Kidney (tissue), 14 donors: ENCODE measurements around the gene FRYL. TPM values are rescaled to one million over a fixed set of nuclear protein-coding genes. Genes with fewer than 3 reads are reported as not detected.
"Not testable (repeated sequence)": the region's sequence is repeated elsewhere in the genome, so short reads cannot be mapped to it uniquely, and the experiment has no call there.

Experiments used
- DNase-seq, 5 donors: peaks; one replicate each; pipeline ENCODE4 v3.0.0-alpha.2; 2013 to 2020
- FAIRE-seq: peaks from 2 replicates; lab custom pipeline; 2012; peaks lifted over from hg19 to GRCh38; lab: Jason Lieb, UNC
- H3K27ac ChIP-seq, 2 donors: one replicate each; pipeline ENCODE4 v1.7.0; 2013; ENCODE audit warnings: low read depth in 2 of 2, low read length in 2 of 2, inconsistent platforms in 1 of 2
- H3K27me3 ChIP-seq: one replicate; pipeline ENCODE4 v1.7.1; 2013; ENCODE audit warnings: low read length, inconsistent platforms; ENCODE audit not compliant: control insufficient read depth, insufficient read depth
- H3K36me3 ChIP-seq, 3 donors: one replicate each; pipeline versions ENCODE4 v1.7.0 to v1.7.1; 2013; ENCODE audit warnings: low read length in 3 of 3, control low read depth in 1 of 3, inconsistent platforms in 1 of 3; ENCODE audit not compliant: insufficient read depth in 3 of 3, control insufficient read depth in 2 of 3
- H3K4me1 ChIP-seq, 3 donors: one replicate each; pipeline versions ENCODE4 v1.7.0 to v1.7.1; 2013; ENCODE audit warnings: low read length in 3 of 3, inconsistent platforms in 1 of 3, low read depth in 1 of 3; ENCODE audit not compliant: control insufficient read depth in 2 of 3, insufficient read depth in 2 of 3
- H3K4me3 ChIP-seq, 3 donors: one replicate each; pipeline versions ENCODE4 v1.7.0 to v1.8.1; 2013; ENCODE audit warnings: low read length in 3 of 3, control low read depth in 1 of 3, inconsistent platforms in 1 of 3
- H3K9ac ChIP-seq, 3 donors: one replicate each; pipeline versions ENCODE4 v1.7.0 to v1.7.1; 2013; ENCODE audit warnings: low read length in 3 of 3, control low read depth in 1 of 3, inconsistent platforms in 1 of 3
- H3K9me3 ChIP-seq, 3 donors: one replicate each; pipeline versions ENCODE4 v1.7.0 to v1.7.1; 2013; ENCODE audit warnings: low read length in 3 of 3, control low read depth in 1 of 3, inconsistent platforms in 1 of 3; ENCODE audit not compliant: control insufficient read depth in 2 of 3, insufficient read depth in 1 of 3
- CTCF ChIP-seq: IDR thresholded peaks from 3 replicates; pipeline ENCODE4 v1.5.1; 2012; ENCODE audit warnings: mild to moderate bottlenecking, moderate library complexity, borderline replicate concordance; ENCODE audit not compliant: insufficient read depth; ENCODE audit errors: extremely low read depth
- intact Hi-C: fragments of 100-400 bp; cut with DNase I; formaldehyde crosslinking; loops from one replicate; pipeline ENCODE4 v1.11.1; 2022
- polyA plus RNA-seq: library from polyadenylated mRNA; stranded (reverse); fragments of 350-450 nt; fragmentation: Illumina TruSeq; extraction: RNeasy Lipid Tissue Mini Kit (QIAGEN cat#74804); gene quantifications from one replicate; pipeline ENCODE4 v1.2.3, GENCODE V29; 2014; ENCODE audit warnings: low read depth, low replicate concordance; ENCODE audit not compliant: insufficient read depth
- total RNA-seq: library from RNA; stranded (reverse); fragmentation: NEBNext Ultra II Directional; extraction: Animal tissue kit (Norgen Biotek cat#: 25700); gene quantifications from one replicate; pipeline ENCODE4 v1.2.1, GENCODE V29; 2021
- donor health status: control.
- donor health status: control.
- donor health status: control.
- donor health status: control.
- donor health status: control.
- donor health status: DM: yes; HTN: yes; CAD: no.
- donor health status: Normal renal cell carcinoma (clear cell type).

FRYL gene
- total and polyA plus RNA-seq, 2 donors from 2014 or later = 11.6 to 78.9 TPM

DNA sequence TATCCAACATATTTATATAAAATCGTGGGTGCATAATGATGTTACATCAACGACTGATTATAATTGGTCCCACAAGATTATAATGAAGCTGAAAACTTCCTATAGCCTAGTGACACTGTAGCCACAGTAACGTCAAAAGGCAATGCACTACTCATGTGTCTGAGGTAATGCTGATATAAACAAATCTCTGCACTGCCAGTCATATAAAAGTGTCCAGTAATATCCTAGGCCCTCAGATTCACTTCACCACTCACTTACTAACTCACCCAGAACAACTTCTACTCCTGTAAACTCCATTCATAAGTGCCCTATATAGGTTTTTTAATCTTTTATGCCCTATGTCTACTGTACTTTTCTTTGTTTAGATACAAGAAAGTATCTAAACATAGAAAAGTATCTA lies 18.8 kb downstream of the FRYL start:
- H3K27me3 ChIP-seq = no peaks in the 10 kb centered on the region

GRCh38 chr4:48758703-48759102 lies 21.4 kb downstream of the FRYL start:
- H3K36me3 ChIP-seq, H3K4me3 ChIP-seq, DNase-seq, intact Hi-C loops, H3K27ac ChIP-seq, H3K4me1 ChIP-seq, H3K9ac ChIP-seq, FAIRE-seq, H3K9me3 ChIP-seq, H3K27me3 ChIP-seq: not testable (repeated sequence)

More for the DNA sequence above, 18.8 kb downstream of the FRYL start:
- Histone ChIP-seq H3K4me1 (peaks cover 0 to 3% (median 0%) of the 10 kb centered on the region in 3 donors), H3K9me3 (no peaks in the 10 kb centered on the region), H3K27ac (no peak overlapping the region), H3K4me3 (no peak overlapping the region), H3K36me3 (no peaks in the 10 kb centered on the region), H3K9ac (no peak overlapping the region)
- TF ChIP-seq CTCF = no peak
- FAIRE-seq = no peak
- no peak for DNase-seq
- intact Hi-C loops = no loop called here

- Histone ChIP-seq H3K4me1 (peaks cover 0 to 2% (median 0%) of the 10 kb centered on the region in 3 donors), H3K9me3 (no peaks in the 10 kb centered on the region), H3K4me3 (no peak overlapping the region), H3K27ac (no peak overlapping the region), H3K27me3 (no peaks in the 10 kb centered on the region), H3K36me3 (no peaks in the 10 kb centered on the region), H3K9ac (no peak overlapping the region)
- DNase-seq (no peak), FAIRE-seq (no peak)
- intact Hi-C loops = no loop called here
- TF ChIP-seq CTCF = no peak
Observed at GRCh38 chr4:48756689-48757220, 23.3 kb downstream of the FRYL start.

- no peak for TF ChIP-seq CTCF
- Histone ChIP-seq H3K36me3 (no peaks in the 10 kb centered on the region), H3K4me3 (no peak overlapping the region), H3K27ac (no peak overlapping the region), H3K9me3 (no peaks in the 10 kb centered on the region), H3K9ac (no peak overlapping the region), H3K4me1 (peaks cover 0 to 2% (median 0%) of the 10 kb centered on the region in 3 donors), H3K27me3 (no peaks in the 10 kb centered on the region)
- intact Hi-C loops = no loop called here
- FAIRE-seq (no peak), DNase-seq (no peak)
Observed at GRCh38 chr4:48755281-48755680, 24.8 kb downstream of the FRYL start.
